ENCODE measurements around the gene GLI1.

GRCh38 chr12:57472391-57472790 is 12.8 kb downstream of the GLI1 start:
- TF ChIP-seq, protein P1, sequence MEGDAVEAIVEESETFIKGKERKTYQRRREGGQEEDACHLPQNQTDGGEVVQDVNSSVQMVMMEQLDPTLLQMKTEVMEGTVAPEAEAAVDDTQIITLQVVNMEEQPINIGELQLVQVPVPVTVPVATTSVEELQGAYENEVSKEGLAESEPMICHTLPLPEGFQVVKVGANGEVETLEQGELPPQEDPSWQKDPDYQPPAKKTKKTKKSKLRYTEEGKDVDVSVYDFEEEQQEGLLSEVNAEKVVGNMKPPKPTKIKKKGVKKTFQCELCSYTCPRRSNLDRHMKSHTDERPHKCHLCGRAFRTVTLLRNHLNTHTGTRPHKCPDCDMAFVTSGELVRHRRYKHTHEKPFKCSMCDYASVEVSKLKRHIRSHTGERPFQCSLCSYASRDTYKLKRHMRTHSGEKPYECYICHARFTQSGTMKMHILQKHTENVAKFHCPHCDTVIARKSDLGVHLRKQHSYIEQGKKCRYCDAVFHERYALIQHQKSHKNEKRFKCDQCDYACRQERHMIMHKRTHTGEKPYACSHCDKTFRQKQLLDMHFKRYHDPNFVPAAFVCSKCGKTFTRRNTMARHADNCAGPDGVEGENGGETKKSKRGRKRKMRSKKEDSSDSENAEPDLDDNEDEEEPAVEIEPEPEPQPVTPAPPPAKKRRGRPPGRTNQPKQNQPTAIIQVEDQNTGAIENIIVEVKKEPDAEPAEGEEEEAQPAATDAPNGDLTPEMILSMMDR (IDR thresholded peaks at IDR 0.05; ENCODE audit: insufficient read depth, low read depth, low read length) = no peak
- TF ChIP-seq EZH2 (IDR thresholded peaks at IDR 0.05; ENCODE audit: insufficient read depth, low read length) = no peak

Measured in astrocyte (in vitro differentiated cells and primary cell).